Neural cell (in vitro differentiated cells): Measurements from ENCODE around the gene MICU1. TPM values are rescaled to one million over a fixed set of nuclear protein-coding genes. Genes with fewer than 3 reads are reported as not detected.
"Not testable (repeated sequence)": the region's sequence is repeated elsewhere in the genome, so short reads cannot be mapped to it uniquely, and the experiment has no call there.

Experiments used
- H2AFZ ChIP-seq: fragments of 200-600, 300-800 bp; sonication (generic), shearing (Covaris generic); 2 replicates; pipeline ENCODE4 v1.6.0; 2014; ENCODE audit warnings: low read depth, mild to moderate bottlenecking, antibody characterized with exemption, low read length, moderate library complexity
- H3F3A ChIP-seq: fragments of 200-600 bp; shearing (Covaris generic); 2 replicates; pipeline ENCODE4 v1.6.1; 2016; ENCODE audit warnings: mild to moderate bottlenecking, moderate library complexity, mixed read lengths, antibody characterized with exemption, low read length; ENCODE audit not compliant: insufficient read depth, poor library complexity, severe bottlenecking
- H3K27ac ChIP-seq: fragments of 200-600, 300-800 bp; sonication (generic), shearing (Covaris generic); 2 replicates; pipeline ENCODE4 v1.5.1; 2014; ENCODE audit warnings: mild to moderate bottlenecking, low read length, moderate library complexity
- H3K27me3 ChIP-seq: fragments of 300-800, 200-600 bp; sonication (generic), shearing (Covaris generic); 2 replicates; pipeline ENCODE4 v1.6.0; 2014; ENCODE audit warnings: mild to moderate bottlenecking, low read depth, low read length, moderate library complexity; ENCODE audit not compliant: insufficient read depth
- H3K36me3 ChIP-seq: fragments of 300-800, 200-600 bp; sonication (generic), shearing (Covaris generic); 2 replicates; pipeline ENCODE4 v1.5.1; 2014; ENCODE audit warnings: mild to moderate bottlenecking, antibody characterized with exemption, low read length, moderate library complexity; ENCODE audit not compliant: insufficient read depth
- H3K4me2 ChIP-seq: fragments of 300-800, 200-600 bp; sonication (generic), shearing (Covaris generic); 2 replicates; pipeline ENCODE4 v1.6.0; 2014; ENCODE audit warnings: mild to moderate bottlenecking, low read length
- H3K4me3 ChIP-seq: fragments of 300-800, 200-600 bp; sonication (generic), shearing (Covaris generic); 2 replicates; pipeline ENCODE4 v1.5.1; 2014; ENCODE audit warnings: mild to moderate bottlenecking, low read length, moderate library complexity
- H3K79me2 ChIP-seq: fragments of 200-600 bp; shearing (Covaris generic); replicated peaks from 2 replicates; pipeline ENCODE4 v1.6.0; 2014; ENCODE audit warnings: mild to moderate bottlenecking, low read length, moderate library complexity; ENCODE audit not compliant: insufficient read depth
- H3K9ac ChIP-seq: fragments of 300-800, 200-600 bp; sonication (generic), shearing (Covaris generic); 2 replicates; pipeline ENCODE4 v1.6.1; 2016; ENCODE audit warnings: mild to moderate bottlenecking, low read length, mixed read lengths
- H3K9me2 ChIP-seq: fragments of 200-600 bp; shearing (Covaris generic); 2 replicates; pipeline ENCODE4 v1.6.1; 2016; ENCODE audit warnings: mild to moderate bottlenecking, low read length, mixed read lengths; ENCODE audit not compliant: insufficient read depth
- H3K9me3 ChIP-seq: fragments of 200-600, 300-800 bp; sonication (generic), shearing (Covaris generic); 2 replicates; pipeline ENCODE4 v1.6.1; 2016; ENCODE audit warnings: mild to moderate bottlenecking, mixed run types, low read length, moderate library complexity, mixed read lengths
- H4K20me1 ChIP-seq: fragments of 200-600 bp; shearing (Covaris generic); 2 replicates; pipeline ENCODE4 v1.6.1; 2016; ENCODE audit warnings: mild to moderate bottlenecking, mixed run types; ENCODE audit not compliant: insufficient read depth
- CTCF ChIP-seq: fragments of 450-650 bp; IDR thresholded peaks from 2 replicates; pipeline ENCODE4 v1.5.1; 2014; ENCODE audit warnings: antibody characterized with exemption, mild to moderate bottlenecking, moderate library complexity; ENCODE audit not compliant: poor library complexity, severe bottlenecking
- EP300 ChIP-seq: fragments of 450-650 bp; conservative IDR thresholded peaks from 2 replicates; pipeline ENCODE4 v1.6.1; 2014; ENCODE audit warnings: antibody characterized with exemption, mild to moderate bottlenecking, moderate library complexity; ENCODE audit not compliant: poor library complexity, severe bottlenecking
- EZH2 ChIP-seq: fragments of 200-600, 300-800 bp; shearing (Covaris generic), sonication (generic); IDR thresholded peaks from 2 replicates; pipeline ENCODE4 v1.6.1; 2014; ENCODE audit warnings: antibody characterized with exemption, low read length, borderline replicate concordance, mild to moderate bottlenecking; ENCODE audit not compliant: insufficient read depth, poor library complexity, severe bottlenecking
- MXI1 ChIP-seq: fragments of 450-650 bp; conservative IDR thresholded peaks from 2 replicates; pipeline ENCODE4 v1.6.1; 2014; ENCODE audit warnings: antibody characterized with exemption, mild to moderate bottlenecking; ENCODE audit not compliant: poor library complexity, severe bottlenecking
- RAD21 ChIP-seq: fragments of 450-650 bp; conservative IDR thresholded peaks from 2 replicates; pipeline ENCODE4 v1.6.1; 2014; ENCODE audit warnings: antibody characterized with exemption, mild to moderate bottlenecking, moderate library complexity
- REST ChIP-seq: IDR thresholded peaks from 2 replicates; pipeline ENCODE4 v1.6.1; 2012; ENCODE audit warnings: borderline replicate concordance
- SMC3 ChIP-seq: fragments of 450-650 bp; conservative IDR thresholded peaks from 2 replicates; pipeline ENCODE4 v1.6.1; 2014; ENCODE audit warnings: antibody characterized with exemption, mild to moderate bottlenecking, moderate library complexity; ENCODE audit not compliant: poor library complexity
- TAF1 ChIP-seq: IDR thresholded peaks from 2 replicates; pipeline ENCODE4 v1.6.1; 2012; ENCODE audit warnings: low read depth
- polyA plus RNA-seq: library from polyadenylated mRNA; depleted of rRNA; stranded (reverse); fragments of >200 nt; gene quantifications from 2 replicates; pipeline ENCODE4 v1.2.3, GENCODE V29; 2014

The MICU1 gene
- polyA plus RNA-seq, 1 donor from 2014 or later = 86.0 TPM

DNA sequence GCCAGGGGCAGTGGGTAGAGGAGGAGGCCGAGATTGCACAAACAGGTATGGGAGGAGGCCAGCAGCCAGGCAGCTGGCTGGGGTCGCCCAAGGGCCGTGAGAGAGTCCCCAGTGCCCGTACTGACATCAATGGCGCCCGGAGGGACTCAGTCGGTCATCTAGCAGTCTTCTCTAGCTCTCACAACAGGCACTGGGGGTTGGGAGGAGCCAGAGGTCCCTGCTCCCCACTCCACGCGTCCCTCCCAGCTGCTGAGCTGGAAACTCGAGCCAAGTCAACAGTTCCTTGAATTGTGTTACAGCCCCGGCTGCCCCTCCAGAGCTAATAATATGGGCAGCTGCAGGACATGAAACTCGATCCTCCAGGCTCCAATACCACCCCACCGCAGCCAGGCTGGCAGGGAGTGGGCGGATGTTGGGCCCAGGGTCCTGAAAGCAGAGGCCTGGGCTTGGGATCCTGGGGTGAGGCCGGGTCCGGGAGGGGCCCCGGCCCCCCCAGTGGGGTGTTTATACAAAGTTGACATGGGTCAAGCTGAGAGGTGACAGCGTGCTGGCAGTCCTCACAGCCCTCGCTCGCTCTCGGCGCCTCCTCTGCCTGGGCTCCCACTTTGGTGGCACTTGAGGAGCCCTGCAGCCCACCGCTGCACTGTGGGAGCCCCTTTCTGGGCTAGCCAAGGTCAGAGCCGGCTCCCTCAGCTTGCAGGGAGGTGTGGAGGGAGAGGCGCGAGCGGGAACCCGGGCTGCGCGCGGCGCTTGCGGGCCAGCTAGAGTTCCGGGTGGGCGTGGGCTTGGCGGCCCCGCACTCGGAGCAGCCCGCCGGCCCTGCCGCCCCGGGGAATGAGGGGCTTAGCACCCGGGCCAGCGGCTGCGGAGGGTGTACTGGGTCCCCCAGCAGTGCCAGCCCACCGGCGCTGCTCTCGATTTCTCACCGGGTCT is 300.4 kb downstream of the MICU1 start:
- H3K9ac ChIP-seq, H3K27ac ChIP-seq: not testable (repeated sequence)

GRCh38 chr10:72323771-72324191 is 302.1 kb downstream of the MICU1 start:
- Histone ChIP-seq H3K9me2 (no peaks in the 10 kb centered on the region), H3K79me2 (no peaks in the 10 kb centered on the region), H3K36me3 (no peaks in the 10 kb centered on the region), H4K20me1 (no peaks in the 10 kb centered on the region), H3K9me3 (no peaks in the 10 kb centered on the region), H3F3A (no peaks in the 10 kb centered on the region), H3K9ac (no peak overlapping the region), H2AFZ (no peak overlapping the region), H3K4me2 (no peak overlapping the region), H3K27me3 (no peaks in the 10 kb centered on the region), H3K4me3 (no peak overlapping the region), H3K27ac (no peak overlapping the region)
- TF ChIP-seq CTCF (no peak), SMC3 (no peak), EZH2 (no peak), MXI1 (no peak), EP300 (no peak), RAD21 (no peak), REST (no peak), TAF1 (no peak)

More for the DNA sequence above, 300.4 kb downstream of the MICU1 start:
- H3K27me3 ChIP-seq, H3K79me2 ChIP-seq, H3F3A ChIP-seq, H3K4me2 ChIP-seq, H4K20me1 ChIP-seq, H3K9me3 ChIP-seq, H3K36me3 ChIP-seq, H3K4me3 ChIP-seq, H3K9me2 ChIP-seq, H2AFZ ChIP-seq: not testable (repeated sequence)
